Right kidney (tissue), 9 donors: ENCODE data around the gene YY2.
A peak's percentile ranks its signal among the peaks of the same experiment; 100 is the strongest.
"Not testable (repeated sequence)": the region's sequence is repeated elsewhere in the genome, so short reads cannot be mapped to it uniquely, and the experiment has no call there.

Experiments used
- DNase-seq: peaks from one replicate; pipeline ENCODE4 v3.0.0-alpha.2; 2016
- long read RNA-seq, 8 donors: transcript quantifications; one replicate each; lab custom pipeline, GENCODE V29; 2026

Gene YY2
- long read RNA-seq, donor 1, partial matches to known transcripts, result 0 of 3 reads
- long read RNA-seq, donor 1, other reads (novel, unspliced or antisense), result 0 of 3 reads
- long read RNA-seq, donor 2, partial matches to known transcripts, result 0 of 2 reads
- long read RNA-seq, donor 2, other reads (novel, unspliced or antisense), result 0 of 2 reads
- long read RNA-seq, donor 3, partial matches to known transcripts, result 0 of 1 reads
- long read RNA-seq, donor 3, other reads (novel, unspliced or antisense), result 0 of 1 reads
- long read RNA-seq, donor 4, transcript YY2-201 (1 exons, 2,741 nt), result major isoform, 5 of 5 reads
- long read RNA-seq, donor 4, partial matches to known transcripts, result 0 of 5 reads
- long read RNA-seq, donor 4, other reads (novel, unspliced or antisense), result 0 of 5 reads
- long read RNA-seq, donor 5, result 0 reads
- long read RNA-seq, donor 6, partial matches to known transcripts, result 0 of 2 reads
- long read RNA-seq, donor 6, other reads (novel, unspliced or antisense), result 0 of 2 reads
- long read RNA-seq, donor 7, partial matches to known transcripts, result 0 of 3 reads
- long read RNA-seq, donor 7, other reads (novel, unspliced or antisense), result 0 of 3 reads
- long read RNA-seq, donor 8, partial matches to known transcripts, result 0 of 1 reads
- long read RNA-seq, donor 8, other reads (novel, unspliced or antisense), result 0 of 1 reads

DNA sequence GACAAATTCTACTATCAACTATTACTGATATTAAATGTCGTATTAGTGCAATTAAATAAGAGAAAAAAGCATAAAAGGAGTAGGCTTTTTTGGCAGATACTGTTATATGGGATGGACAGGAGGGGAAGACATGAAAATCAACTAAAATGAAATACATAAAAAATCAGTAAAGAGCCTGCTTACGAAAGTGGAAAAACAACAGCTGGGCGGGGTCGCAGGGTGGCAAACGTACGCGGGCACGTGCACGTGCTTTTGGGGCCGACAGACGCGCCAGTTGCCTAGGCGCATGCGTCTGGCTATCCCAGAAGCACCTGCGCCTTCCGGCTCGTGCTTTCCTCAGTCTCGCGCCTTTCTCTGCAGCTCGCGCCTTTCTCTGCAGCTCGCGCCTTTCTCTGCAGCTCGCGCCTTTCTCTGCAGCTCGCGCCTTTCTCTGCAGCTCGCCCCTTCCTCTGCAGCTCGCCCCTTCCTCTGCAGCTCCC, at the start of gene YY2:
Gene YY2 (plus strand): TSS at position 51 of the 479 bp plus-strand sequence. CDS start 498 bp downstream, outside the sequence.
- no peak for DNase-seq

DNA sequence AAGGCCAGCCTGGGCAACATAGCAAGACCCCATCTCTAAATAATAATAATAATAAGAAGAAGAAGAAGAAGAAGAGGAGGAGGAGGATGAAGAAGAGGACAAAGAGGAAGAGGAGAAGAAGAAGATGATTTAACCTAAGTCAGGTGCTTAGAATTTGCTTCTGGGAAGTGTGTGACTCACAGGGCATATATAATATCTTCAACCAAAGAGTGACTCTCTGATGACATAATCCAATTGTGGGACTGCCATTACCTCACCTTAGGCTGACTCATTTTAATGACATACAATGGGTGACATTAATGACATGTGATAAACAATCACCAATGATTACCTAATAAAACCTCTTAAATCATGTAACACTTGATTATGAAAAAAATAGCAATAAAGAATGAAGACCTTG, 49.1 kb upstream of the YY2 start:
- DNase-seq, result no peak

DNA sequence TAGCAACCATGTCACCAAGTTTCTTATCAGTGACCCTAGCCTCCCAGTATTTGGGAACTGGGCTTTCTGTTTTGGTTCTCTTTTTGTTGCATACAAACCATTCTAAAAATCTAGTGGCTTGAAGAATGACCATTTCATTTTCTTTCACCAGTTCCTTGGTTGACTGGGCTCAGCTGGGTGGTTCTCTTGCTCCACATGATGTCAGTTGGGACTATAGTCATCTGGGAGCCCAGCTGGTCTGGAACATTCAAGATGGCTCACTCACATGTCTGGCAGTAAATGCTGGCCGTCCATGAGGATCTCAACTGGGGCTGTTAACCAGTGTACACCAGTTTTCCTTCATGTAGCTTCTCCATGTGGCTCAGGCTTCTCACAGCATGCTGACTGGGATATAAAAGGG, 44.0 kb upstream of the YY2 start:
- DNase-seq, result no peak

DNA sequence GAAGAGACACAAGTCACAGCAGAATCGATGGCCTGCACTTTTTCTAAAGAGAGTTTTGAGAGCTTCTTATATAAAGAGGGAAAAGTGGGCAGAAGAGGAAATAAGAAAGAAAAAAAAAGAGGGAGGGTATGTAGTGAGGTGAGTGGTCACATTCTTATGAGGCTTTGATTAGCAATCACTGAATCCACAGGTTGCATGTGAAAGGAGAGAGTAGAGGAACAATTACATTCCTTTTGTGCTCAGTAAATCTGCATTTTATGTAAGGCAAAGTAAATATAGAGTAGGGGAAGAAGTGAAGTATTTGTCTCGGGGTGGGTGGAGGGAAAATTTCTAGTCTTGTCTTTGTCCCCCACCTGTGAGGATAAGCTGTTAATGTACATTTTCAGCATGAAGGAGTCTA, 43.2 kb upstream of the YY2 start:
- no peak for DNase-seq

DNA sequence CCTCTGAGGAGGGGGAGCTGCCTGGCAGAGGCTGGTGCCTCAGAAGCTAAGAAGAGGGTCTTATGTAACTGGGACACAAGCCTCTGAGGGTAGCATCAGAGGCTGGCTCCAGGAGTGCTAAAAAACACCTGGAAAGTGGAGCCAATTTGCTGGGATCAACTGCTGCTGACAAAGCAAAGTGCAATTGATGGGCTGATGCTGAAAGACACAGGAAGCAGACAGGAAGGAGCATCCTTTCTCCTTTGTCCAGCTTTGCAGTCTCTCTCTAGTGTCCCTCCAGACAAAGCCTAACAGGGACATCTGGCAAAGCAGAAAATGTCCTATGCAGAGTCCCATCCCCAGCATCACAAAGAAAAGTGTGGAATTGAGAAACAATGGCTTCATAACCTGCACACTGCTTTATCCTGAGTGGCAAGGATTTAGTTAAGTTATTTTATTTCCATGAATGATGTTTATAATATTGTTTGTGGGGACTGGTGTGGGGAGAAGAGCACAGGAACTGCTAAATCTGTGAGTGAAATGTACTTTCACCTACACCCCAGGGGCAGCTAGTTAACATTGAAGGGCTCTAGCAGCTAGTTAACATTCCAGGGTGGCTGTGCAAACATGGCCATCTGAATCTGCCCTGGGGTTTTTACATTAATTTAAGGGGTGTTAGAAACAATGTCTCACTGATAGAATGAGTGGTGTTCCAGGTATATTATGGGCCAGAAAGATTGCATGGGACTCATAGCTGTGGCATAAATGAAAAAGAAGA, 42.0 kb upstream of the YY2 start:
- DNase-seq, result no peak

DNA sequence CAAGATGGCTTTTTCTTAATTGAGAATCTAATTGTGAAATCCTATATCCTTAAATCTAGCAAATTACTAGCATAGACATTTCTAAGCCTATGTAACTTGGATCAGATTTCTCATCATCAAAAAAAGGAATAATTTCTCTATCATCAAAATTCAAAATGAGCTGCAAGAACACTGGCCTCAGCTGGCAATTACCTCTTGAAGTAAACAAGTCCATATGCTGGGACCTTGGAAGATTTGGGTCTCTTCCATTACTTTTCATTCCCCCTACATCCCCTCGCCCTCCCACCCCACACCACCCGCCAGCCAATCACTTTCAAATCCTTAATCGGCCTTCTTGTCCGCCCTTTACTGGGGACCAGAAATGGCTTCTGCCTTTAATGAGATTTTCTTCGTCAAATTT, 39.7 kb upstream of the YY2 start:
- no peak for DNase-seq

DNA sequence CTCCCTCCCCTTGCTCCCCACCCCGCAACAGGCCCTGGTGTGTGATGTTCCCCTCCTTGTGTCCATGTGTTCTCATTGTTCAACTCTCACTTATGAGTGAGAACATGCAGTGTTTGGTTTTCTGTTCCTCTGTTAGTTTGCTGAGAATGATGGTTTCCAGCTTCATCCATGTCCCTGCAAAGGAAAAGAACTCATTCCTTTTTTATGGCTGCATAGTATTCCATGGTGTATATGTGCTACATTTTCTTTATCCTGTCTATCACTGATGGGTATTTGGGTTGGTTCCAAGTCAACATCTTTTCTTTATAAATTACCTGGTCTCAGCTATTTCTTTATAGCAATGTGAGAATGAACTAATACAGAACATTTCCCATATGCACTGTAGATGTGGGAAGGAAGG, 35.6 kb upstream of the YY2 start:
- DNase-seq, result not testable (repeated sequence)

DNA sequence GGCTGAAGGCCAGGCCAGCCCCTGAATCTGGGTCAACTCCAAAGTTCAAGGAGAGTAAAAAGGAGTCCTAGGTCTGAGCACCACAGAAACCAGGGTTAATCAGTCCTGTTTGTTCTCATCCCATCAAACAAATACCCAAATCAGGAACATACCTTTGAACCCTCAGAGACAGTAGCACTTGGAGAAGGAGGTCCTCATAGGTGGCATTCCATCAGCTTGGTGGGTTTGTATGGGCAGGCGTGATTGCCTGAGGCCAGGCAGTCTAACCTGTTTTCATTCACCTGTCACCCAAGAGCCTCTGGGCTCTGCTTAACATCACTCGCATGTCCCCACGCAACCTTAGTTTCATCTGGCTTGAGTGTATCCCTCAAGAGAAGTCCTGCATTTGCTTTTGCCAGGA, 33.9 kb upstream of the YY2 start:
- DNase-seq, result no peak

DNA sequence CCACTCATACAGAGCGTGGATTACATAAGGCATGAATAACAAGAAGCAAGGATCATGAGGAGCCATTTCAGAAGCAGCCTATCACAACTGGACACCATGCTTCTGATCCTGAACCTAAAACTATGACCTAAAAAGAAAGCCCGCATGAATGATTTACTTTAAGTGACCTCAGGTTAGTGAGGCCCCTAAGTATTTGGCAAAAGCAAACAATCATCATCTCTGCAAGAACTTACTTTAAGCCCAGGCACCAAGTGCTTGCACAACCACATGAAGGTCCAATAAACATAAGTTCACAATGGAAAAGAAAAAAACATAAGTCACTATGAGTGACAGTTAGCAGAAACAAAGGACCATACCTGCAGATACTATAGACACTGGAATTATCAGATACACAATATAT, 24.3 kb upstream of the YY2 start:
- no peak for DNase-seq

DNA sequence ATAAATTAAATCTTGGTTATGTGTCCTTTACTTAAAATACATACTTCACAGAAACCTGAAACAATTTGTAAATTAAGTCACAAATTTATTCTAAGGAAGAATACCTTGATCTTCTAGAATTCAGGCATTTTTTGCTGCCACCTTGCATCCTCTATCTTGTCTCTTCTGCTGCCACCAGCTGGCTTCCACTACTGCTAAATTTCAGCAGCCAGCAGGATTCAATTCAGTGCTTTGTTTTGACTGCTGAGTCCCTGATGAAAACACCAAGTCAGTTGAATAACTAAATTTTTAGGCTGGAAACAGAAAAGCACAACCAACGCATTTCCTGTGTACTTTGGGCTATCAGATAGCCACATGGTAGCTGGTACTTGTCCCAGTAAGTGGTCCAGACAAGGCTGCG, 18.7 kb upstream of the YY2 start:
- no peak for DNase-seq

DNA sequence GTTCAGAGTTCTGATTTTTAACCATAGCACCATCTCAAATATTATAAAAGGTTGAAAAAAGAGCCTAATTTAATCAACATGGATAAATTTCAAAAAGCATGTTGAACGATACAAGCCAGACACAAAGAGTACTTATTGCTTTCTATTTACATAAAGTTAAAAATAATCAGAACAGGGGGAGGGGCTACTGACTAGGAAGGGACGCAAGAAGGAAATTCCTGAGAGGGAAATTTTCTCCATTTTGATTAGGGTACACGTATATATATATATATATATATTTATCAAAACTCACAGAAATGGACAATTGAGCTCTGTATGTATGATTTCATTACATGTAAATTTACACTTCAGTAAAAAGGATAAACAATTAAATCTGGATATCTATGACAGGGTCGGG, 16.9 kb upstream of the YY2 start:
- peak; percentile 0 for DNase-seq

DNA sequence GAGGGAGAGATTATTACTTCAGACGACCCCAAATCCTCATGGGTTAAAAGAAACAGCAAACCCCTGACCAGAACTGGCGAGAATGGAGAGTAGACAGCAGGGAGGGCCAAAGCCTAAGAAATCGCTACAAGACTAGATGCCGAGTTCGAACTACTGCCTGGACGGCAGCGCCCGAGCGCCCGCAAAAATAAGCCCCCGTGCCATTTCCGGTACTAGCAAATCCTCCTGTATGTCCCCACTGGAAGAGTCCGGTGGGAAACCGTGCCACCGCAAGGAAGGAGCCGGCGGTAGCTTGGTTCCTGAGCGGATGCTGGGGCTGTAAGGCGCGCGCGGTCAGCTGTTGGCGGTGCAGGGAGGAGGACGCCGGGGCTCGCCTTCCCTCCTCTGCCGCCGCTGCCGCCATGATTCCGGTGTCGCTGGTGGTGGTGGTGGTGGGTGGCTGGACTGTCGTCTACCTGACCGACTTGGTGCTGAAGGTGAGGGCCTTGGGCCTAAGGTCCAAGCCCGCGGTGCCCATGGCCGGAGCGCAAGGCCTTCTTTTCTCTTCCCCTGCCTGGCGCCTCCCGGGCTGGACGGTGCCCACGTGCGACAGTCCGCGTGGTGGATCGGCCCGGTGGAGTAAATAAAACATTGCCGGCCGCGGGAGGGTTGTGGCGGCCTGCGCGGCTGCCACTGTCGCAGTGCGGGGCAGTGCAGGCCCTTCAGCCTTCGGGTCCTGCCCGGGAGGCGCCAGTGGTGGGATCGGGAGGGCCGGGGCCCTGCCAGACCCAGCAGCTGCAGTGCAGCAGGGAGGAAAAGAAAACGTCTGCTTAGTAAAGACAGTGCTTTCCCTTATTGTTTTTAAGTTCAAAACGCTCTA, 16.2 kb upstream of the YY2 start, which contains the start of gene MBTPS2:
Gene MBTPS2 (plus strand): TSS at position 284 of the 859 bp plus-strand sequence. CDS start 118 bp downstream, at position 402.
- DNase-seq, result peak; percentile 86

DNA sequence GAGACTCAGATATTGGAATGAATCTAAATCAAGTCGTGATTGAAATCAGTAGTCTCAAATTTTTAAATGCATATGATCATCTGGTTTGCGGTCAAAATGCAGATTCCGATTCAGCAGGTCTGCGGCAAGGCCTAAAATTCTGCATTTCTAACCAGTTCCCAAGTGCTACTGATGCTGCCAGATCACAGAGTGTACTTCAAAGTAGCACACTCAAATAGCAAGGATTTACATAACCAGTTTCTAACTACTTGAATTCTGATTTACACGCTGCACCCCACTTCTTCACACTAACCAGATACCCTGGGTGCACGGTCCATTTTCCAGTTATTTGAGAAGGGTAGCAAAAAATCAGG, 15.6 kb upstream of the YY2 start:
- DNase-seq, result no peak

DNA sequence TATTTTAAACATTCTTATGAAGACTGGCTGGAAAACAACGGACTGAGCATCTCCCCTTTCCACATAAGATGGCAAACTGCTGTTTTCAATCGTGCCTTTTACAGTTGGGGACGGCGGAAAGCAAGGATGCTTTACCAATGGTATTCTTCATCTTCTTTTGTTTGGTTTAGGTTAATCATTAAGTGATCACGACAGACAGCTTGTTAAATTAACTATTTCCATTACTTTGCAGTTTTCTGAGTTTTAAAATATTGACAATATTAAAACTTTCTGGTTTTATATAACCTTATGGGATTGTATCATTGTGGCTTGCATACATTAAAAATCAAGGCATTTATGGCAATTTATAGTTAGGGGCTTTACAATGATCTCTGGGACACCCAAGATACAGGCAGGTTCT, 12.6 kb upstream of the YY2 start:
- no peak for DNase-seq

DNA sequence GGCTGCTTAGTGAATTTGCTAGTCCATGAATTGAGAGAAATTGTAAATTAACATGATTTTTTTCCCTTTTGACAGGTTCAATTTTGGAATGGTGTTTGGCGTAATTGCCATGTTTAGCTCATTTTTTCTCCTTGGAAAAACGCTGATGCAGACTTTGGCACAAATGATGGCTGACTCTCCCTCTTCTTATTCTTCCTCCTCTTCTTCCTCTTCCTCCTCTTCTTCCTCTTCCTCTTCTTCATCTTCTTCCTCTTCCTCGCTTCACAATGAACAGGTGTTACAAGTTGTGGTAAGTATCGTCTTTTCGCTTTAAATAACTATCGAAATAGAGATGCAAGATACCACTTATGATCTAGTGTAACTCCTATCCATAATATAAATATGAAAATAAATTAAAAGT, 10.7 kb upstream of the YY2 start:
- DNase-seq, result no peak

DNA sequence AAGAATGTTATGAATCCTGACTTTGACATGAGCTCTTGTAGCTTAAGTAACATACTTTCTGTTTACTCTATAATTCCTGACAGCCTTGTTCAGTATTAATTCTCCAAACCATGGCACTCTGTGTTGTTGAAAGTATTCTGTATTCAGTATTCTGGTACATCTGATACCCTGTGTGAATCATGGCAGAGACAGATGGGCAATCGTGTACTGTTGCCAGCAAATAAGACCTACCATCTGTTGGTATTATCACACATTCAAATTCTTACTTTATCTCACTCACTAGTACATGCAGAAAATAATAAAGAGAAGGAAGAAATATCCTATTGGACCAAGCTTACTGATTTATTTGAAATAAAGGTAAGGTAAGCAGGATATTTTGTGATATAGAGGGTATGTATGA, 8.4 kb upstream of the YY2 start:
- DNase-seq, result no peak

DNA sequence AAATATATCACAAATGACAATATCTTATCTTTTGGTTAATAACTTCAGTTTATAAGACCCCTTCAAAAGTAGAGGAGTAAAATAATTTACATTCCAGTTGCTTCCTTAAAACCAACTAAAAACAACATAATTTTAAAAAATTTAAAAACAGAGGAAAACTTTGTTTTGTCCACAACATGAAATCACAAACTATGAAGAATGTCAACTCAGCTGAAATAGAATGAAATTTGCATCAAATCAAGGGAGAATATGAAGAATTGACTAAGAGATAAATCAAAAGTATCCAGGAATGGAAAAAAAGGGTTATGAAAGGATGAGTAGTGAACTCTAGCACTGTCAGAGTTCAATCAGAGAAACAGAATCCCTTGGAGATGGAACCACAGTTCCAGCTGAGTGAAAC, 2.2 kb upstream of the YY2 start:
- no peak for DNase-seq

DNA sequence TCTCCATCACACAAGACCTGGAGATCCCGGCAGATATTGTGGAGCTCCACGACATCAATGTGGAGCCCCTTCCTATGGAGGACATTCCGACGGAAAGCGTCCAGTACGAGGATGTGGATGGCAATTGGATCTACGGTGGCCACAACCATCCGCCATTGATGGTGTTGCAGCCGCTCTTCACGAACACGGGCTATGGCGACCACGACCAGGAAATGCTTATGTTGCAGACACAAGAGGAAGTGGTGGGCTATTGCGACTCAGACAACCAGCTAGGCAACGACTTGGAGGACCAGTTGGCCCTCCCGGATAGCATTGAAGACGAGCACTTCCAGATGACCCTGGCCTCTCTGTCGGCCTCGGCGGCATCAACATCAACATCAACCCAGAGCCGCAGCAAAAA, 717 bp downstream of the YY2 start:
- no peak for DNase-seq

DNA sequence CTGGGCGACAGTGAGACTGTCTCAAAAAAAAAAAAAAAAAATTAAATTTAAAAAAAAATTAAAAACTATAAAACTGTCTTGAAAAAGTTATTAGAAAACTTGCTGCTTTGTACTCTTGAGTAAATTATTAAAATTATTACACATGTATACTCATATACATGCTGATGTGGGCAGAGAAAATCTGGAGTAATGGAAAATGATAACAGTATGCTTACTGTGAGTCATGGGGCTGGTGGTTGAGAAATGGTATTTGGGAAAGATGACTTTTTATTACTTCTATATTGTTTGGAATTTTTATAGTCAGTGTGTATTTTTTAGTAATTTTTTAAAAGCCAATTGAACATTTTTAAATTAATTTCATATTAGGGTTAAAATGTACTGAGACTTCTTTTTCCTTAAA, 7.5 kb downstream of the YY2 start:
- no peak for DNase-seq

DNA sequence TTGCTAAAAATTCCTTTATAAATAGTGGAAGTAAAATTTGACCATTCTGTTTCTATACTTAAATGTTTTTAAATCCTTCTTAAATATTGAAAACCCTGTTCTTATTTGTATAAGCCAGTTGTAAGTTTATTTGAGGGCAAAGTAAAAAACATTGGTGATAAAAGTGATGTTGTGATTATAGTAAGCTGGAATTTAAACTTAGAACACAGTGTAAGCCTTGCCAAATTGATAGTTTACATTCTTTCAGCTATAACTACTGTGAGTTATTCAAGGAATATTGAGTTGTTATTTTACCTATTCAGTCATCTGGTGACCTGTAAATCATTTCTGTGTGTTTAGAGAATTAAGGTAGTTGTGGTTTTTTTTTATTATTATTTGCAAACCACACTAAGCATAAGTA, 9.6 kb downstream of the YY2 start:
- DNase-seq, result no peak

DNA sequence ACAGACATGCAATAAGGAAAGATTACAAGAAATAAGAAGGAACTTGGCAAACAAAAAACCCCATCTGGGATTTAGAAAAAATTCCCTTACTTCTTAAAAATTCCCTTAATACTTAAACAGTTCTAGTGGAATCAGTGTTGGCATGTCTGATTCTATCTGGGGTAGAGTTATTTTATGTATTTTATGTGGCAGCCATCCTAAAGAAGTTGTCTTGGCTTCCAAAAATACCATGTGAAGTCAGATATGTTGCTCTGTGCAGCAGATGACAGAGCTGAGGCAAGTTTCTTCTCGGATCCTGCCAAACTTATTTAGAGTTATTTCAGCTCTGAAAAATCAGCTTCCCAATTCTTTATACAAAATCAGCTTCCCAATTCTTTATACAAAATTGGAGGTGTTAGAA, 14.7 kb downstream of the YY2 start:
- no peak for DNase-seq

DNA sequence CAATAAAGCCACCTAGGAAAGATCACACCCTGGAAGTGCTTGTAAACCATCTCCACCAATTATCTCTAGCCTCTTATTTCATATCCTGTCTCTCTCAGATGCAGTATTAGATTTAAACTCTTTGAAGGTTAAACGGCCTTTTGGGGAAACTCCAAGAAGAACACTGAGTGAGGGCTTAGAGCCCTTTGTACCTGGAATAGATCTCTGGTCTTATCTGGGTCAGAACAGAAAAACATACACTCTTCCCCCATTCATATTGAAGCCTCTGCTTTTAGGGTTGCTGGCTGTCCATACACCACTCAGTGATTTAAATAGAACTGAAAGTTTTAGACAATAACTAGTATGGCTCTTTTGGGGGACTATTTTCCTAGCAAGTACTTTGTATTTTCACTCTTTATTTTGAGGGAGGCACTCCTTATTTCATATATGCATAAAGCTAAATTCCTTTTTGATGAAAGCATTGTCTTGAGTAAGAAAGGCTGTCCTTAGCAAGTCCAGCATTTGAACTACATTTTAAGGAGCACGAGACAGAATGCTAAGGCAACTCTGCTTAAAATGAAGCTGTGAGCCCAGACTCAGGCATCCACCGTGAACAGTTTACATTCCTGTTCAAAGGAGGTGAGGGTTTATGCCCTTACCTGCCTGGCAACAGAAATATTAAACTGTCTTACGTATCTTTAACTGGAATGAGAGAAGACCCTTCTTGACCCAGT, 17.4 kb downstream of the YY2 start:
- no peak for DNase-seq
